Upper lobe of left lung (tissue), 6 donors: ENCODE results near the gene AP1B1. TPM values are rescaled to one million over a fixed set of nuclear protein-coding genes. Genes with fewer than 3 reads are reported as not detected.

Experiments used
- ATAC-seq, 2 donors: fragments of 200-7000 bp; cut with Tn5 transposase; one replicate each; pipeline ENCODE4 v1.9.1; 2022; ENCODE audit warnings: mild to moderate bottlenecking in 2 of 2, moderate library complexity in 2 of 2; ENCODE audit not compliant: low FRiP score in 2 of 2
- DNase-seq, 2 donors: peaks; one replicate each; pipeline ENCODE4 v3.0.0-alpha.2; 2019 to 2020
- H3K27ac ChIP-seq, 4 donors: fragments of 200-600 bp; sonication (generic); one replicate each; pipeline ENCODE4 v1.5.1; 2016 to 2019
- H3K27me3 ChIP-seq, 4 donors: fragments of 200-600 bp; sonication (generic); one replicate each; pipeline ENCODE4 v1.5.1; 2017 to 2019
- H3K36me3 ChIP-seq, 4 donors: fragments of 200-600 bp; sonication (generic); one replicate each; pipeline ENCODE4 v1.5.1; 2016 to 2019
- H3K4me1 ChIP-seq, 4 donors: fragments of 200-600 bp; sonication (generic); one replicate each; pipeline ENCODE4 v1.5.1; 2018 to 2019
- H3K4me3 ChIP-seq, 4 donors: fragments of 200-600 bp; sonication (generic); one replicate each; pipeline ENCODE4 v1.5.1; 2017 to 2019; ENCODE audit warnings: mild to moderate bottlenecking in 2 of 4, moderate library complexity in 1 of 4
- H3K9me3 ChIP-seq, 4 donors: fragments of 200-600 bp; sonication (generic); one replicate each; pipeline ENCODE4 v1.5.1; 2018 to 2019
- CTCF ChIP-seq, 6 experiments: fragments of 450-650 bp in 4 of 6; fragments of 200-600 bp in 2 of 6; sonication (generic) in 2 of 6; IDR thresholded peaks; one replicate each; pipeline ENCODE4 v1.5.1; 2016 to 2019; ENCODE audit warnings: antibody characterized with exemption in 6 of 6
- EP300 ChIP-seq, 4 donors: sonication (generic); formaldehyde crosslinking; IDR thresholded peaks; one replicate each; pipeline ENCODE4 v1.5.1; 2017; ENCODE audit warnings: antibody characterized with exemption in 4 of 4, control low read depth in 2 of 4
- POLR2A ChIP-seq, 4 donors: fragments of 450-650 bp; IDR thresholded peaks; one replicate each; pipeline ENCODE4 v1.5.1; 2016 to 2017; ENCODE audit warnings: antibody characterized with exemption in 4 of 4, mild to moderate bottlenecking in 2 of 4
- POLR2AphosphoS5 ChIP-seq, 2 donors: sonication (generic); formaldehyde crosslinking; IDR thresholded peaks; one replicate each; pipeline ENCODE4 v1.5.1; 2017; ENCODE audit warnings: antibody characterized with exemption in 2 of 2
- WGBS, 2 donors: methylation state at CpG; one replicate each; pipeline ENCODE4 v1.1.5; 2017 to 2018; 5-methylcytosine and 5-hydroxymethylcytosine counted together
- total RNA-seq, 6 donors: library from RNA; depleted of rRNA in 4 of 6; stranded (reverse); fragments of >200 nt in 4 of 6; gene quantifications; one replicate each; pipeline versions ENCODE4 v1.1.0 to v1.2.1, GENCODE V29; 2016 to 2021
- donor health status: DM: no; HTN: no; CAD: no; lungs with moderate emphysema.
- donor health status: DM: no; HTN: yes; CAD: no; lungs with severe emphysema.

Gene AP1B1
- total RNA-seq, 6 donors from 2014 or later, result 44.7 to 162 (median 80.7) TPM

DNA sequence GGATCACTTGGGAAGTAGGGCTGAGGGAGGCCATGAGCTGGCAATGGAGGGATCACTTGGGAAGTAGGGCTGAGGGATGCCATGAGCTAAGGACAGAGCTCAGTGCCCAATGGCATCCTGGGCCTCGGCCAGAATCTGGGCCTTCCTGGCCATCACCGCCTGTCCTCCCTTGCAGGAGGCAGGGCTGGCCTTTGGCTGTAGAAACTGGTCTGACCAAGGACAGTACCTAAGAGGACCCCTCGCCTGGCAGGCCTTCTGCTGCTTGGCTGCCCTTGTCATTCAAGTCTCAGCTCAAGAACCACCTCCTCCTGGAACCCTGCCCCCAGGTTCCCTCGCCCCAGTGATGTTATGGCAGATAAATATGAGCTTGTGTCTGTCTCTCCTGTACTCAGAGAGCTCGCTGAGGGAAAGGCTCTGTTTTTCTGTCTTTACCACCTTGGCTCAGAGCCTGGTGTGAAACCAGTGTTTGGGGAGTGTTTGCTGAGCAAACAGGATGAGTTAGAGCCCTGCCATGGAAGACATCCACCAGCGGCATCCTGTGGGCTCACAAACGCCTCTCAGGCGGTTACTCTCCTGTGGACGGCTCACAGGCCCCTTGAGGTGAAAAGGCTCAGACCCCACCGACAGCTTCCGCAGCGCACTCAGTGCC lies 53.5 kb downstream of the AP1B1 start:
- H3K27ac ChIP-seq, result no peak overlapping the region
- ATAC-seq (no peak), DNase-seq (no peak)
- no peaks in the 10 kb centered on the region for H3K4me1 ChIP-seq
- H3K36me3 ChIP-seq, result peaks cover 23 to 100% (median 88%) of the 10 kb centered on the region in 4 donors
- no peak overlapping the region for H3K4me3 ChIP-seq
- WGBS, 2 donors, result 91 to 94% methylated on average over 8 to 11 of the region's 12 CpGs
- TF ChIP-seq POLR2A (IDR thresholded peaks at IDR 0.05), result no peak
- no peak for TF ChIP-seq POLR2AphosphoS5 (IDR thresholded peaks at IDR 0.05)
- no peak for TF ChIP-seq EP300 (IDR thresholded peaks at IDR 0.05)
- no peak for TF ChIP-seq CTCF (IDR thresholded peaks at IDR 0.05)
- H3K9me3 ChIP-seq, result no peaks in the 10 kb centered on the region
- H3K27me3 ChIP-seq, result no peaks in the 10 kb centered on the region

- no peaks in the 10 kb centered on the region for H3K27me3 ChIP-seq
- H3K4me3 ChIP-seq, result no peak overlapping the region
- no peaks in the 10 kb centered on the region for H3K4me1 ChIP-seq
- no peaks in the 10 kb centered on the region for H3K9me3 ChIP-seq
- peaks cover 21 to 100% (median 89%) of the 10 kb centered on the region in 4 donors for H3K36me3 ChIP-seq
- TF ChIP-seq CTCF (IDR thresholded peaks at IDR 0.05), result no peak
- TF ChIP-seq POLR2AphosphoS5 (IDR thresholded peaks at IDR 0.05), result no peak
- no peak for TF ChIP-seq EP300 (IDR thresholded peaks at IDR 0.05)
- TF ChIP-seq POLR2A (IDR thresholded peaks at IDR 0.05), result no peak
- DNase-seq (no peak), ATAC-seq (no peak)
- WGBS, 2 donors, result 92 to 100% methylated on average over 6 of the region's 7 CpGs
- no peak overlapping the region for H3K27ac ChIP-seq
These were observed 54.2 kb downstream of the AP1B1 start for GRCh38 chr22:29334148-29334547.

GRCh38 chr22:29332886-29333496 lies 55.4 kb downstream of the AP1B1 start:
- no peak overlapping the region for H3K27ac ChIP-seq
- no peaks in the 10 kb centered on the region for H3K4me1 ChIP-seq
- TF ChIP-seq EP300 (IDR thresholded peaks at IDR 0.05) (no peak), POLR2A (IDR thresholded peaks at IDR 0.05) (no peak), CTCF (IDR thresholded peaks at IDR 0.05) (no peak), POLR2AphosphoS5 (IDR thresholded peaks at IDR 0.05) (no peak)
- H3K9me3 ChIP-seq, result no peaks in the 10 kb centered on the region
- H3K27me3 ChIP-seq, result no peaks in the 10 kb centered on the region
- no peak overlapping the region for H3K4me3 ChIP-seq
- peaks cover 10 to 100% (median 90%) of the 10 kb centered on the region in 4 donors for H3K36me3 ChIP-seq
- WGBS, 2 donors, result 96 to 100% methylated on average over 3 to 8 of the region's 8 CpGs
- DNase-seq (no peak), ATAC-seq (no peak)

GRCh38 chr22:29331658-29332300 lies 56.6 kb downstream of the AP1B1 start:
- H3K36me3 ChIP-seq, result peaks cover 10 to 99% (median 89%) of the 10 kb centered on the region in 4 donors
- H3K4me3 ChIP-seq, result no peak overlapping the region
- no peaks in the 10 kb centered on the region for H3K9me3 ChIP-seq
- DNase-seq, result no peak
- no peak for TF ChIP-seq EP300 (IDR thresholded peaks at IDR 0.05)
- TF ChIP-seq CTCF (IDR thresholded peaks at IDR 0.05), result no peak
- no peak for TF ChIP-seq POLR2AphosphoS5 (IDR thresholded peaks at IDR 0.05)
- no peak for TF ChIP-seq POLR2A (IDR thresholded peaks at IDR 0.05)
- H3K27me3 ChIP-seq, result no peaks in the 10 kb centered on the region
- no peak for ATAC-seq
- H3K4me1 ChIP-seq, result no peaks in the 10 kb centered on the region
- no peak overlapping the region for H3K27ac ChIP-seq
- 84 to 90% methylated on average over 2 to 14 of the region's 14 CpGs for WGBS, 2 donors
